SU-DHL-6 (cell line): ENCODE data around the gene SLC35D1.

Experiments used
- H2AFZ ChIP-seq: fragments of 200-600 bp; sonication (generic); 2 replicates; pipeline ENCODE4 v1.6.1; 2014; ENCODE audit warnings: low read depth, mild to moderate bottlenecking, moderate library complexity, mixed read lengths, antibody characterized with exemption, low read length; ENCODE audit not compliant: severe bottlenecking
- H3F3A ChIP-seq: fragments of 200-600 bp; shearing (Covaris generic); 2 replicates; pipeline ENCODE4 v1.6.0; 2016; ENCODE audit warnings: antibody characterized with exemption, mild to moderate bottlenecking; ENCODE audit not compliant: insufficient read depth
- H3K27ac ChIP-seq: fragments of 200-600 bp; sonication (generic); 2 replicates; pipeline ENCODE4 v1.5.1; 2016; ENCODE audit warnings: low read depth, mild to moderate bottlenecking, low read length, moderate library complexity, mixed read lengths
- H3K27me3 ChIP-seq: fragments of 200-600 bp; sonication (generic), shearing (Covaris generic); 2 replicates; pipeline ENCODE4 v1.6.0; 2014; ENCODE audit warnings: mild to moderate bottlenecking, low read length
- H3K36me3 ChIP-seq: fragments of 200-600 bp; sonication (generic); 2 replicates; pipeline ENCODE4 v1.6.1; 2014; ENCODE audit warnings: mild to moderate bottlenecking, low read length, mixed read lengths
- H3K4me2 ChIP-seq: fragments of 300-600, 200-600 bp; shearing (Covaris generic), sonication (generic); 2 replicates; pipeline ENCODE4 v1.6.0; 2014; ENCODE audit warnings: low read length, low read depth, mild to moderate bottlenecking; ENCODE audit not compliant: poor library complexity, severe bottlenecking
- H3K4me3 ChIP-seq: fragments of 200-600 bp; sonication (generic); 2 replicates; pipeline ENCODE4 v1.5.1; 2014; ENCODE audit warnings: antibody characterized with exemption, low read length, mild to moderate bottlenecking, mixed read lengths; ENCODE audit not compliant: insufficient read depth, poor library complexity, severe bottlenecking
- H3K79me2 ChIP-seq: fragments of 200-600 bp; sonication (generic); 2 replicates; pipeline ENCODE4 v1.6.1; 2014; ENCODE audit warnings: mild to moderate bottlenecking, low read length, moderate library complexity; ENCODE audit not compliant: insufficient read depth
- H3K9ac ChIP-seq: fragments of 200-600 bp; sonication (generic); 2 replicates; pipeline ENCODE4 v1.7.0; 2014; ENCODE audit warnings: mild to moderate bottlenecking, low read length
- H3K9me2 ChIP-seq: fragments of 200-600 bp; sonication (generic); replicated peaks from 2 replicates; pipeline ENCODE4 v1.6.1; 2014; ENCODE audit warnings: low read length; ENCODE audit not compliant: insufficient read depth
- H3K9me3 ChIP-seq: fragments of 200-600 bp; sonication (generic); 2 replicates; pipeline ENCODE4 v1.6.1; 2014; ENCODE audit warnings: low read length, mixed read lengths; ENCODE audit not compliant: insufficient read depth
- H4K20me1 ChIP-seq: fragments of 200-600 bp; sonication (generic); 2 replicates; pipeline ENCODE4 v1.6.1; 2014; ENCODE audit warnings: low read depth, mild to moderate bottlenecking, antibody characterized with exemption, low read length, moderate library complexity, mixed read lengths
- CTCF ChIP-seq: fragments of 200-600 bp; sonication (generic); IDR thresholded peaks from one replicate; pipeline ENCODE4 v1.5.1; 2017; ENCODE audit warnings: antibody characterized with exemption, mild to moderate bottlenecking, low read length, moderate library complexity; ENCODE audit not compliant: insufficient read depth, poor library complexity, severe bottlenecking
- EZH2phosphoT487 ChIP-seq: fragments of 200-600 bp; sonication (generic), shearing (Covaris generic); conservative IDR thresholded peaks from 2 replicates; pipeline ENCODE4 v1.6.1; 2018; ENCODE audit warnings: mild to moderate bottlenecking, antibody characterized with exemption, low read length, moderate library complexity, mixed read lengths

SLC35D1 gene

GRCh38 chr1:67018574-67018973 lies 35.4 kb downstream of the SLC35D1 start:
- H3K4me2 ChIP-seq, result no peak overlapping the region
- no peaks in the 10 kb centered on the region for H3K27me3 ChIP-seq
- TF ChIP-seq CTCF, result no peak
- no peak for TF ChIP-seq EZH2phosphoT487
- H3K36me3 ChIP-seq, result peaks cover 10% of the 10 kb centered on the region
- no peaks in the 10 kb centered on the region for H3K9me2 ChIP-seq
- no peaks in the 10 kb centered on the region for H3K79me2 ChIP-seq
- H3K9me3 ChIP-seq, result no peaks in the 10 kb centered on the region
- no peak overlapping the region for H2AFZ ChIP-seq
- no peak overlapping the region for H3K9ac ChIP-seq
- H3K4me3 ChIP-seq, result no peak overlapping the region
- H3F3A ChIP-seq, result no peaks in the 10 kb centered on the region
- H3K27ac ChIP-seq, result no peak overlapping the region
- no peaks in the 10 kb centered on the region for H4K20me1 ChIP-seq

GRCh38 chr1:67013573-67013972 lies 40.4 kb downstream of the SLC35D1 start:
- TF ChIP-seq CTCF (no peak), EZH2phosphoT487 (no peak)

GRCh38 chr1:67009792-67010191 lies 44.2 kb downstream of the SLC35D1 start:
- Histone ChIP-seq H3K4me2 (no peak overlapping the region), H4K20me1 (no peaks in the 10 kb centered on the region), H3K9me3 (no peaks in the 10 kb centered on the region), H2AFZ (no peak overlapping the region), H3K9ac (no peak overlapping the region), H3K4me3 (no peak overlapping the region), H3K79me2 (no peaks in the 10 kb centered on the region), H3K9me2 (no peaks in the 10 kb centered on the region), H3K27me3 (no peaks in the 10 kb centered on the region), H3F3A (no peaks in the 10 kb centered on the region), H3K27ac (no peak overlapping the region), H3K36me3 (no peaks in the 10 kb centered on the region)
- TF ChIP-seq CTCF, result no peak
- no peak for TF ChIP-seq EZH2phosphoT487

More at GRCh38 chr1:67013573-67013972, 40.4 kb downstream of the SLC35D1 start:
- Histone ChIP-seq H3K79me2 (no peaks in the 10 kb centered on the region), H3K4me2 (no peak overlapping the region), H2AFZ (no peak overlapping the region), H3F3A (no peaks in the 10 kb centered on the region), H3K9ac (no peak overlapping the region), H3K9me2 (no peaks in the 10 kb centered on the region), H3K36me3 (peaks cover 10% of the 10 kb centered on the region), H4K20me1 (no peaks in the 10 kb centered on the region), H3K9me3 (no peaks in the 10 kb centered on the region), H3K4me3 (no peak overlapping the region), H3K27ac (no peak overlapping the region), H3K27me3 (no peaks in the 10 kb centered on the region)

GRCh38 chr1:67005068-67005467 lies 48.9 kb downstream of the SLC35D1 start:
- TF ChIP-seq CTCF, result no peak
- no peak for TF ChIP-seq EZH2phosphoT487
- Histone ChIP-seq H3K9me3 (no peaks in the 10 kb centered on the region), H2AFZ (no peak overlapping the region), H3K4me2 (no peak overlapping the region), H3K27me3 (no peaks in the 10 kb centered on the region), H3K9me2 (no peaks in the 10 kb centered on the region), H3K27ac (no peak overlapping the region), H3K9ac (no peak overlapping the region), H3K79me2 (no peaks in the 10 kb centered on the region), H3F3A (no peaks in the 10 kb centered on the region), H3K4me3 (no peak overlapping the region), H3K36me3 (no peaks in the 10 kb centered on the region), H4K20me1 (no peaks in the 10 kb centered on the region)
